ENCODE measurements around the gene MS4A6E.

The MS4A6E gene

GRCh38 chr11:60328460-60328859 is 1.4 kb downstream of the MS4A6E start:
- Histone ChIP-seq H3K9me3 (replicated peaks; ENCODE audit: insufficient read depth, low read length) (no peaks in the 10 kb centered on the region), H3K4me2 (ENCODE audit: low read depth, low read length) (no peak overlapping the region), H3K9me2 (replicated peaks; ENCODE audit: insufficient read depth, low read length) (no peaks in the 10 kb centered on the region), H3K27ac (ENCODE audit: low read length) (no peak overlapping the region), H3F3A (ENCODE audit: insufficient read depth, low read length) (no peaks in the 10 kb centered on the region), H3K27me3 (replicated peaks; ENCODE audit: insufficient read depth, low read length) (no peaks in the 10 kb centered on the region), H3K79me2 (ENCODE audit: low read length) (no peaks in the 10 kb centered on the region), H2AFZ (ENCODE audit: low read length) (no peak overlapping the region), H3K4me3 (ENCODE audit: low read length) (no peak overlapping the region), H3K36me3 (replicated peaks; ENCODE audit: insufficient read depth, low read length) (no peaks in the 10 kb centered on the region), H3K9ac (ENCODE audit: low read length) (no peak overlapping the region), H3K4me1 (ENCODE audit: low read length) (no peaks in the 10 kb centered on the region), H4K20me1 (ENCODE audit: insufficient read depth, low read length) (no peaks in the 10 kb centered on the region)
- no peak for DNase-seq
- TF ChIP-seq EZH2phosphoT487 (IDR thresholded peaks at IDR 0.05; ENCODE audit: low read length) = no peak
- TF ChIP-seq CTCF (IDR thresholded peaks at IDR 0.05; ENCODE audit: low read length) = no peak
- no peak for TF ChIP-seq EZH2 (optimal IDR thresholded peaks at IDR 0.05; ENCODE audit: low read depth, low read length)

- Histone ChIP-seq H3F3A (ENCODE audit: insufficient read depth, low read length) (no peaks in the 10 kb centered on the region), H3K9me3 (replicated peaks; ENCODE audit: insufficient read depth, low read length) (no peaks in the 10 kb centered on the region), H3K27ac (ENCODE audit: low read length) (no peak overlapping the region), H3K27me3 (replicated peaks; ENCODE audit: insufficient read depth, low read length) (no peaks in the 10 kb centered on the region), H3K4me1 (ENCODE audit: low read length) (no peaks in the 10 kb centered on the region), H3K4me2 (ENCODE audit: low read depth, low read length) (no peak overlapping the region), H4K20me1 (ENCODE audit: insufficient read depth, low read length) (no peaks in the 10 kb centered on the region), H3K4me3 (ENCODE audit: low read length) (no peak overlapping the region), H2AFZ (ENCODE audit: low read length) (no peak overlapping the region), H3K9me2 (replicated peaks; ENCODE audit: insufficient read depth, low read length) (no peaks in the 10 kb centered on the region), H3K9ac (ENCODE audit: low read length) (no peak overlapping the region), H3K79me2 (ENCODE audit: low read length) (no peaks in the 10 kb centered on the region), H3K36me3 (replicated peaks; ENCODE audit: insufficient read depth, low read length) (no peaks in the 10 kb centered on the region)
- TF ChIP-seq CTCF (IDR thresholded peaks at IDR 0.05; ENCODE audit: low read length) (no peak), EZH2phosphoT487 (IDR thresholded peaks at IDR 0.05; ENCODE audit: low read length) (no peak), EZH2 (optimal IDR thresholded peaks at IDR 0.05; ENCODE audit: low read depth, low read length) (no peak)
- no peak for DNase-seq
Observed at GRCh38 chr11:60332846-60333245, 5.8 kb downstream of the MS4A6E start.

- Histone ChIP-seq H3K4me1 (ENCODE audit: low read length) (no peaks in the 10 kb centered on the region), H3K27me3 (replicated peaks; ENCODE audit: insufficient read depth, low read length) (no peaks in the 10 kb centered on the region), H3K9me3 (replicated peaks; ENCODE audit: insufficient read depth, low read length) (no peaks in the 10 kb centered on the region), H2AFZ (ENCODE audit: low read length) (no peak overlapping the region), H3K36me3 (replicated peaks; ENCODE audit: insufficient read depth, low read length) (no peaks in the 10 kb centered on the region), H3K79me2 (ENCODE audit: low read length) (no peaks in the 10 kb centered on the region), H4K20me1 (ENCODE audit: insufficient read depth, low read length) (no peaks in the 10 kb centered on the region), H3K27ac (ENCODE audit: low read length) (no peak overlapping the region), H3K9me2 (replicated peaks; ENCODE audit: insufficient read depth, low read length) (no peaks in the 10 kb centered on the region), H3F3A (ENCODE audit: insufficient read depth, low read length) (no peaks in the 10 kb centered on the region), H3K4me3 (ENCODE audit: low read length) (no peak overlapping the region), H3K9ac (ENCODE audit: low read length) (no peak overlapping the region), H3K4me2 (ENCODE audit: low read depth, low read length) (no peak overlapping the region)
- no peak for TF ChIP-seq EZH2phosphoT487 (IDR thresholded peaks at IDR 0.05; ENCODE audit: low read length)
- TF ChIP-seq CTCF (IDR thresholded peaks at IDR 0.05; ENCODE audit: low read length) = peak; percentile 77
- peak; percentile 61 for DNase-seq
Observed at GRCh38 chr11:60334005-60334620, 7.1 kb downstream of the MS4A6E start.
